Right forelimb (tissue), 1 donor: ENCODE measurements around the gene DEAF1.

ENCODE experiments used
- DNase-seq: peaks from one replicate; pipeline ENCODE4 v3.0.0-alpha.2; 2018

The DEAF1 gene

DNA sequence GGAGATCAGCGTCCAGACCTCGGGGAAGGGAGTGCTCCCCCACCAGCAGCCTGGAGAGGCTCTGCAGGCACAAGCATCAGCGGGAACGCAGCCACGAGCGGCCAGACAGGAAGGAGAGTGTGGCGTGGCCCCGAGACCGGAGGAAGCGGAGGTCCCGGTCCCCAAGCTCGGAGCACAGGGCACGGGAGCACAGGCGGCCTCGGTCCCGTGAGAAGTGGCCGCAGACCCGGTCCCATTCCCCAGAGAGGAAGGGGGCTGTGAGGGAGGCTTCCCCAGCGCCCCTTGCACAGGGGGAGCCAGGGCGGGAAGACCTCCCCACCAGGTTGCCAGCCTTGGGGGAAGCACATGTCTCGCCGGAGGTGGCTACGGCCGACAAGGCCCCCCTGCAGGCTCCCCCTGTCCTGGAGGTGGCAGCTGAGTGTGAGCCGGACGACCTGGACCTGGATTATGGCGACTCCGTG lies 86.2 kb downstream of the DEAF1 start:
- DNase-seq, result no peak

DNA sequence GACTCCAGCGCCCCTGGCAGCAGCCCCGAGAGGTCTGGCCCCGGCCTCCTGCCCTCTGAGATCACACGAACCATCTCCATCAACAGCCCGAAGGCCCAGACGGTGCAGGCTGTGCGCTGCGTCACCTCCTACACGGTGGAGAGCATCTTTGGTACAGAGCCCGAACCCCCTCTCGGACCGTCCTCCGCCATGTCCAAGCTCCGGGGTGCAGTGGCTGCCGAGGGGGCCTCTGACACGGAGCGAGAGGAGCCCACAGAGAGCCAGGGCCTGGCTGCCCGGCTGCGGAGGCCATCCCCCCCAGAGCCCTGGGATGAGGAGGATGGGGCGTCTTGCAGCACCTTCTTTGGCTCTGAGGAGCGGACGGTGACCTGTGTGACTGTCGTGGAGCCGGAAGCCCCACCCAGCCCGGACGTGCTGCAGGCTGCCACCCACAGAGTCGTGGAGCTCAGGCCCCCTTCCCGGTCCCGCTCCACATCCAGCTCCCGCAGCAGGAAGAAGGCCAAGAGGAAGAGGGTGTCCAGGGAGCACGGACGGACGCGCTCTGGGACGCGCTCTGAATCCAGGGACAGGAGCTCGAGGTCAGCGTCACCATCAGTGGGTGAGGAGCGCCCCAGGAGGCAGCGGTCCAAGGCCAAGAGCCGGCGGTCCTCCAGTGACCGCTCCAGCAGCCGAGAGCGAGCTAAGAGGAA lies 86.9 kb downstream of the DEAF1 start:
- no peak for DNase-seq

GRCh38 chr11:607020-607780 lies 87.8 kb downstream of the DEAF1 start:
- DNase-seq, result peak; percentile 25

- DNase-seq, result peak; percentile 46
Observed at GRCh38 chr11:606245-606644, 88.8 kb downstream of the DEAF1 start.

DNA sequence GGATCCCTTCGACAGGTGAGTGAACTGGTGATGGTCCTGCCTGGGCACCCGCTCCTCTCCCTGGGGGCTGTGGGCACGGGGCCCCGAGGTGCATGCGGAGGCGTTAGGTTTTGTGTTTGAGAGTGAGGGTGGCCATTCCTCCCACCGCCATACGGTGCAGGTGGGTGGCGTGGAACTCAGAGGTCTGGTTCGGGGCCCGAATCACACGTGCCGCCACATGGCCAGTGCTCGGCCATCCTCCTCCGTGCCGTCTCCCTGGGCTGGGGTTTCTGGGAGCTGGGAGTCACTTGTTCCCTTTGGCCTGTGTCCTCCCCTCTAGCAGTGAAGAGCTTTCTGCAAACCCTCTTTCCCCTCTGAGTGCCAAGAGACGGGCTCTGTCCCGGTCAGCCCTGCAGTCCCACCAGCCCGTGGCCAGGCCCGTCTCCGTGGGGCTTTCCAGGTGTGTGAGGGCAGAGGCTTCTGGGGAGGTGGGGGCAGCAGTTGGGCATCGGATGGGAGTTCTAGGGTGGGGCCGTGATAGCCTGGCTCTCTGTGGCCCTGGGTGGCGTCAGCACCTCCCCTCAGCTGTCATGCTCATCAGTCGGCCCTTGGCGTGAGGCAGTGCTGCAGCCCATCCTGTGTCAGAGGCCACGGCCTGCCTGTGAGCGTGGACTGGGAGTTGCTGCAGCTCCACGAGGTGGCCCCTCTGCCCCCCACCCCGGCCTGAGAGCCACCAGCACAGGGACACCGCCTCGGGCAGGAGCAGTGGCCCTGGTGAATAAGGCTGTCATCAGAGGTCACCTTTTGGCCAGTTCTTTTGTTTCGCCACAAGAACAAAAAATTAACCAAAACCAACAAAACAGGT lies 89.5 kb downstream of the DEAF1 start:
- peak; percentile 29 for DNase-seq

DNA sequence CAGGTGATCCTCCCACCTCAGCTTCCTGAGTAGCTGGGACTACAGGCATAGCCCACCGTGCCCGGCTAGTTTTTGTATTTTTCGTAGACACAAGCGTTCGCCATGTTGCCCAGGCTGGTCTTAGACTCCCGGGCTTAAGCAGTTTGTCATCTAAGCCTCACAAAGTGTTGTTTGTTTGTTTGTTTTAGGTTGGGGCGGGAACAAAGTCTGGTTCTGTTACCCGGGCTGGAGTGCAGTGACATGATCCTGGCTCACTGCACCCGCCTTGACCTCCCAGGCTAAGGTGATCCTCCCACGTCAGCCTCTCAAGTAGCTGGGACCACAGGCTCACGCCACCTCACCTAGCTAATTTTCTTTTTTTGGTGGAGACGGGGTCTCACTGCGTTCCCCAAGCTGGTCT lies 91.9 kb downstream of the DEAF1 start:
- DNase-seq, result no peak

GRCh38 chr11:601573-602245 lies 93.3 kb downstream of the DEAF1 start:
- no peak for DNase-seq

GRCh38 chr11:598005-598680 lies 96.9 kb downstream of the DEAF1 start:
- no peak for DNase-seq

DNA sequence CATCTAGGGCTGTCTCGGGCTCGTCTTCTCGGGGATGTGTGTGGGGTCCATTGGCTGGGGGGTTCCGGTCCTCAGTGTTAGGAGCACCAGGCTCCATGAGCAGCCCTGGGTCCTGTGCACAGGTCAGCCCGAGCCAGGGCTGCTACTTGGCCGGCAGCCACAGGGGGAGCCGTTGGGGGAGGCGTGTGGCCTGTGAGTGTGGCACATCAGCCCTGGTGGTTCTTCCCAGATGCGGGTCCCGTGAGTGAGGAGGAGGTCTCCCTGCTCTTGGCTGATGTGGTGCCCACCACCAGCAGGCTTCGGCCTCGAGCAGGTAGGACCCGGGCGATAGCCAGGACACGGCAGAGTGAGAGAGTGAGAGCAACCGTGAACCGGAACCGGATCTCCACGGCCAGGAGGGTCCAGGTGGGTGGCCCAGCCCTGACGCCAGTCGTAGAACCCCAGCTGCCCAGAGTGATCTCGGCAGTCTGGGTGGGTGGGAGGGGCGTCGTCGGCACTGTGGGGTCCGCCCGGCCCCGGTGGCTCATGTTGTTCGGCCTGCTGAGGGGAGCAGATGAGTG lies 97.8 kb downstream of the DEAF1 start:
- DNase-seq, result no peak

GRCh38 chr11:596374-596773 lies 98.6 kb downstream of the DEAF1 start:
- no peak for DNase-seq

DNA sequence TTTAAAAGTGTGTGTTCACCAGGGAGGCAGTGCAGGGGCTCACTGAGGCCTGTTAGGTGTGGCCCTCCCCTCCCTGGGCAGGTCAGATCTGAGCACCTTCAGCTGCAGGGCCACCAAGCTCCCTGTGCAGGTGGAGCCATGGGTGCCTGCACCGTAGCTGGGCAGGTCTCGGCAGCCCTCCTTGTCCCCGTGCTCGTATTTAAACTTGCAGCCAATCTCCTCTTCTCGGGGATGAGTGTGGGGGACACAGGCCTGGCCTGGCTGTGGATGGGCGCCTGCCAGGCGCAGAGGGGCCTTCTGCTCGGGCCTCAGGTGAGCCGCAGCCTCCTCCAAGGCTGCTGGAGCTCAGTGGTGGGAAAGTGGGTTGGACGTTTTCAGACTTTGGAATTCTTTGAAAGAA lies 99.6 kb downstream of the DEAF1 start:
- DNase-seq, result no peak
